H1 (cell line): Measurements from ENCODE around the gene PDZRN3. TPM values are rescaled to one million over a fixed set of nuclear protein-coding genes. Genes with fewer than 3 reads are reported as not detected.

Source experiments
- CTCF ChIA-PET: fragments of 300-600 bp; sonication (Branson Sonifier 250); formaldehyde crosslinking; loops from one replicate; lab custom pipeline; 2021; ENCODE audit not compliant: partially characterized antibody; lab: Charles Lee
- POLR2A ChIA-PET: fragments of 300-600 bp; sonication (Branson Sonifier 250); formaldehyde crosslinking; loops from one replicate; lab custom pipeline; 2021; ENCODE audit warnings: inconsistent platforms; ENCODE audit not compliant: partially characterized antibody; lab: Charles Lee
- DNase-seq, 2 experiments: peaks; one replicate each; pipeline versions ENCODE4 v3.0.0 to v3.0.0-alpha.2; 2010 to 2022; ENCODE audit warnings: low spot score in 2 of 2, low read depth in 1 of 2, mixed read lengths in 1 of 2
- FAIRE-seq: peaks from 2 replicates; lab custom pipeline; 2011; peaks lifted over from hg19 to GRCh38; lab: Jason Lieb, UNC
- H2AFZ ChIP-seq: 2 replicates; pipeline ENCODE4 v1.8.1; 2012; ENCODE audit warnings: low read length, inconsistent platforms
- H2AK5ac ChIP-seq: 2 replicates; pipeline ENCODE4 v1.6.1; 2013; ENCODE audit warnings: low read depth, low read length
- H2BK120ac ChIP-seq: replicated peaks from 2 replicates; pipeline ENCODE3; 2013; ENCODE audit warnings: low read depth, low read length, inconsistent platforms
- H2BK12ac ChIP-seq: 2 replicates; pipeline ENCODE4 v1.6.1; 2013; ENCODE audit warnings: low read depth, low read length
- H2BK15ac ChIP-seq: 2 replicates; pipeline ENCODE4 v1.6.1; 2013; ENCODE audit warnings: low read length
- H2BK20ac ChIP-seq: 2 replicates; pipeline ENCODE4 v1.6.1; 2013; ENCODE audit warnings: low read length
- H2BK5ac ChIP-seq: 2 replicates; pipeline ENCODE4 v1.6.1; 2013; ENCODE audit warnings: low read depth, low read length
- H3K14ac ChIP-seq: 2 replicates; pipeline ENCODE4 v1.6.1; 2013; ENCODE audit warnings: inconsistent platforms; ENCODE audit not compliant: insufficient read length
- H3K18ac ChIP-seq: 2 replicates; pipeline ENCODE4 v1.6.1; 2013; ENCODE audit warnings: low read length; ENCODE audit errors: extremely low read depth
- H3K23ac ChIP-seq: 2 replicates; pipeline ENCODE4 v1.6.1; 2013; ENCODE audit warnings: inconsistent platforms; ENCODE audit not compliant: insufficient read length
- H3K23me2 ChIP-seq: 2 replicates; pipeline ENCODE4 v1.6.1; 2013; ENCODE audit warnings: low read depth, low read length
- H3K27ac ChIP-seq: 2 replicates; pipeline ENCODE4 v1.6.1; 2011; ENCODE audit warnings: low read depth, low read length, inconsistent platforms
- H3K27me3 ChIP-seq, 4 experiments: replicated peaks in 1 of 4; 1 replicate in 1 of 4; 2 replicates in 3 of 4; pipeline versions ENCODE4 v1.6.1 to v1.8.1; 2011 to 2013; ENCODE audit warnings: low read length in 3 of 4, mild to moderate bottlenecking in 3 of 4, inconsistent platforms in 2 of 4, mixed read lengths in 2 of 4, moderate library complexity in 1 of 4; ENCODE audit not compliant: control insufficient read depth in 3 of 4, insufficient read depth in 3 of 4; ENCODE audit errors: extremely low read depth in 1 of 4
- H3K36me3 ChIP-seq, 4 experiments: 2 replicates each; pipeline versions ENCODE4 v1.6.1 to v1.8.1; 2011 to 2013; ENCODE audit warnings: mild to moderate bottlenecking in 4 of 4, low read length in 3 of 4, moderate library complexity in 2 of 4, control low read depth in 1 of 4, inconsistent platforms in 1 of 4; ENCODE audit not compliant: insufficient read depth in 4 of 4, control insufficient read depth in 2 of 4
- H3K4ac ChIP-seq: replicated peaks from 2 replicates; pipeline ENCODE3; 2013; ENCODE audit warnings: low read length, low read depth, mixed read lengths, inconsistent platforms; ENCODE audit not compliant: insufficient read length
- H3K4me1 ChIP-seq, 4 experiments: replicated peaks in 1 of 4; 1 replicate in 1 of 4; 2 replicates in 3 of 4; pipeline versions ENCODE4 v1.6.1 to v1.8.1; 2011 to 2013; ENCODE audit warnings: low read length in 3 of 4, inconsistent platforms in 2 of 4, mixed read lengths in 1 of 4; ENCODE audit not compliant: insufficient read depth in 4 of 4, control insufficient read depth in 3 of 4
- H3K4me2 ChIP-seq, 2 experiments: 2 replicates each; pipeline versions ENCODE4 v1.6.1 to v1.8.1; 2011 to 2013; ENCODE audit warnings: low read depth in 2 of 2, low read length in 2 of 2, control low read depth in 1 of 2, inconsistent platforms in 1 of 2, mild to moderate bottlenecking in 1 of 2; ENCODE audit not compliant: insufficient read depth in 1 of 2
- H3K4me3 ChIP-seq, 4 experiments: fragments of 200-600, 300-600 bp in 1 of 4; sonication (generic), shearing (Covaris generic), sonication (Bioruptor Twin) in 1 of 4; 2 replicates each; pipeline versions ENCODE4 v1.5.1 to v1.8.1; 2011 to 2016; ENCODE audit warnings: low read length in 4 of 4, low read depth in 3 of 4, control low read depth in 2 of 4, inconsistent platforms in 2 of 4, mild to moderate bottlenecking in 2 of 4, mixed read lengths in 1 of 4, moderate library complexity in 1 of 4; ENCODE audit not compliant: insufficient read depth in 2 of 4; ENCODE audit errors: extremely low read depth in 1 of 4
- H3K56ac ChIP-seq: replicated peaks from 2 replicates; pipeline ENCODE3; 2013; ENCODE audit warnings: low read depth, mild to moderate bottlenecking, mixed read lengths, low read length, inconsistent platforms; ENCODE audit not compliant: insufficient read length
- H3K79me1 ChIP-seq: 2 replicates; pipeline ENCODE4 v1.6.1; 2013; ENCODE audit warnings: low read depth, low read length, control low read depth
- H3K79me2 ChIP-seq, 2 experiments: 2 replicates each; pipeline versions ENCODE4 v1.6.1 to v1.8.1; 2012 to 2013; ENCODE audit warnings: low read length in 2 of 2, mild to moderate bottlenecking in 2 of 2, inconsistent platforms in 1 of 2; ENCODE audit not compliant: insufficient read depth in 2 of 2, control insufficient read depth in 1 of 2
- H3K9ac ChIP-seq, 4 experiments: replicated peaks in 1 of 4; 1 replicate in 1 of 4; 2 replicates in 3 of 4; pipeline versions ENCODE4 v1.6.1 to v1.8.1; 2011 to 2013; ENCODE audit warnings: low read depth in 3 of 4, low read length in 3 of 4, control low read depth in 2 of 4, mild to moderate bottlenecking in 2 of 4, moderate library complexity in 2 of 4, inconsistent platforms in 1 of 4; ENCODE audit errors: extremely low read depth in 1 of 4
- H3K9me3 ChIP-seq, 2 experiments: 2 replicates each; pipeline versions ENCODE4 v1.6.1 to v1.8.1; 2012 to 2013; ENCODE audit warnings: mild to moderate bottlenecking in 2 of 2, moderate library complexity in 2 of 2, control low read depth in 1 of 2, inconsistent platforms in 1 of 2, low read depth in 1 of 2, low read length in 1 of 2, mixed read lengths in 1 of 2; ENCODE audit not compliant: insufficient read depth in 2 of 2
- H4K20me1 ChIP-seq, 2 experiments: replicated peaks in 1 of 2; 2 replicates each; pipeline versions ENCODE3 to v1.8.1; 2011 to 2013; ENCODE audit warnings: inconsistent platforms in 2 of 2, low read length in 2 of 2, mild to moderate bottlenecking in 1 of 2; ENCODE audit not compliant: insufficient read depth in 2 of 2, control insufficient read depth in 1 of 2
- H4K5ac ChIP-seq: 2 replicates; pipeline ENCODE4 v1.6.1; 2013; ENCODE audit warnings: low read length, low read depth, mixed read lengths, inconsistent platforms; ENCODE audit not compliant: insufficient read length
- H4K8ac ChIP-seq: 2 replicates; pipeline ENCODE4 v1.8.0; 2013; ENCODE audit warnings: mild to moderate bottlenecking, moderate library complexity, low read length, inconsistent platforms; ENCODE audit not compliant: insufficient read depth; ENCODE audit errors: extremely low read depth
- H4K91ac ChIP-seq: replicated peaks from 2 replicates; pipeline ENCODE3; 2013; ENCODE audit warnings: low read length, mixed read lengths, inconsistent platforms; ENCODE audit not compliant: insufficient read length
- PHF8 ChIP-seq: fragments of 200-600 bp; sonication (generic); conservative IDR thresholded peaks from 2 replicates; pipeline ENCODE4 v1.7.1; 2012; ENCODE audit warnings: low read depth, mild to moderate bottlenecking, inconsistent platforms, low read length, moderate library complexity
- WGBS, 2 experiments: shearing (Covaris generic) in 1 of 2; methylation state at CpG; one replicate each; pipeline versions ENCODE4 v1.1.6 to v1.1.7; 2013 to 2015; ENCODE audit warnings: low lambda C conversion rate in 2 of 2, mixed read lengths in 2 of 2, inconsistent platforms in 1 of 2, low coverage in 1 of 2, missing lambda C conversion rate in 1 of 2; ENCODE audit not compliant: insufficient replicate concordance in 2 of 2, insufficient coverage in 1 of 2, insufficient read length in 1 of 2; ENCODE audit errors: extremely low coverage in 1 of 2, missing lambda C conversion rate in 1 of 2; 5-methylcytosine and 5-hydroxymethylcytosine counted together
- polyA plus RNA-seq, 7 experiments: library from polyadenylated mRNA; depleted of rRNA in 3 of 7; stranded (reverse) in 5 of 7; unstranded in 2 of 7; fragments of >200 nt in 5 of 7; fragments of 200-250 nt in 2 of 7; gene quantifications; 1 replicate in 5 of 7; 2 replicates in 1 of 7; 4 replicates in 1 of 7; pipeline versions ENCODE4 v1.2.1 to v1.2.3, GENCODE V29; 2011 to 2013; ENCODE audit warnings: missing spikeins in 2 of 7, mixed read lengths in 2 of 7
- total RNA-seq: library from RNA; stranded (reverse); fragmentation: NEBNext Ultra II Directional; extraction: Animal tissue kit (Norgen Biotek cat#: 25700); gene quantifications from 2 replicates; pipeline ENCODE4 v1.2.1, GENCODE V29; 2021

Gene PDZRN3
- total and polyA plus RNA-seq, 2 of the 8 experiments (the other 6 are each of a cell fraction or from before 2014, with no cell fraction given): 4.2 to 20.5 TPM

GRCh38 chr3:73602170-73602569, 22.6 kb downstream of the PDZRN3 start:
- Histone ChIP-seq H3K23me2 (no peaks in the 10 kb centered on the region; the same call in 1 of the 2 replicates), H2BK15ac (no peak overlapping the region), H3K18ac (no peak overlapping the region), H4K5ac (no peak overlapping the region), H3K23ac (no peak overlapping the region), H4K20me1 (peaks cover 2 to 3% of the 10 kb centered on the region in 2 experiments), H3K56ac (no peak overlapping the region), H3K4me3 (no peak overlapping the region), H2AFZ (no peak overlapping the region), H3K27ac (no peak overlapping the region), H3K9me3 (no peaks in the 10 kb centered on the region), H3K9ac (no peak overlapping the region), H3K14ac (no peak overlapping the region), H3K4me2 (no peak overlapping the region), H2BK120ac (no peak overlapping the region), H2BK20ac (no peak overlapping the region), H3K79me2 (no peaks in the 10 kb centered on the region), H4K8ac (no peak overlapping the region), H3K4ac (no peak overlapping the region), H2BK5ac (no peak overlapping the region), H2BK12ac (no peak overlapping the region), H3K36me3 (peaks cover 0 to 6% (median 3%) of the 10 kb centered on the region in 4 experiments; a peak in 4 of 8 replicates), H3K4me1 (peaks cover 0 to 6% (median 5%) of the 10 kb centered on the region in 4 experiments; a peak in 3 of 7 replicates), H3K27me3 (no peaks in the 10 kb centered on the region), H3K79me1 (no peaks in the 10 kb centered on the region; the same call in 1 of the 2 replicates), H4K91ac (no peak overlapping the region), H2AK5ac (no peak overlapping the region)
- no peak for DNase-seq
- ChIA-PET POLR2A (no interaction called here), CTCF (interaction anchor here (1.1 to 3.1 kb wide), 2 partner anchors 8 to 12 kb away, joined by 3 to 9 read pairs; no protein-coding TSS in a partner anchor)
- TF ChIP-seq PHF8: no peak
- peak; percentile 36 for FAIRE-seq
- WGBS, 2 experiments: 91% methylated on average over 3 of the region's 3 CpGs; no CpG with 5 or more reads in 1 of the 2 experiments
